ENCODE results near the gene ZNF101. TPM values are rescaled to one million over a fixed set of nuclear protein-coding genes. Genes with fewer than 3 reads are reported as not detected.

Gene ZNF101
- 3.6 and 9.1 TPM in 2 replicates for polyA plus RNA-seq

DNA sequence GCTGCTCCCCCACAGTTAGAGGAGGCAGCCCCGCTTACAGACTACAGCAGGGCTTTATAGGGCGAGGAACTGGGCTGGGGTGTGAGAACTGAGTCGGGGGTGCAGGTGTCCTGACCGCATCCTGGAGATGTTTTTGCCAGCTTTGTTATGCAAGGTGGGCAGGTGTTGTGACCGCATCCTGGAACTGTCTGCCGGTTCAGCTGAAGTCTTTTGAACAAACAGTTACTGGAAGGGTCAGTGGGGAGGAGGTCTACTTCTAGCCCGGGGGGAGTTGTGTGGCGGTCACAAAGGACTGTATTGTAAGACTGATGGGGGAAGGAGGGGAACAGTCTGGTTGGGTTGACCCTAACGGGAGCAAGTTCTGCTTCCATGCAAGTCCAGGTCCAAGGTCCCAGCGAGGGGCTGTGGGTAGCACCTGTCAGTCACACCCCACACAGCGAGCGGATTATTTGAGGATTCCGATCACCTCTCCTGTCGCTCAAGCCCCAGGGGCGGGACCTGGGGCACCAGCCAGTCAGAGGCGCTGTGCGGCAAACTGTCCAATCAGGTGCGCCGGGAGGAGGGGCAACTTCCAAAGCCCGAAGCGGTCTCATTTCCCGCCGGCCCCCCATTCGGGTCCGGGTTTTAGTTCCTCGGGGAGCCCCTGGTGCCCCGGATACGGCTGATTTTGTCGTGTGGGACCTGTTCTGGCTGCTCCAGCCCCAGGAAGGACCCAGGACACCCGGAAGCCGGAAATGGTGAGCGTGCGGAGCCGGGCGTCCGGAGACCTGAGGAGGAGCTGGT, at the start of gene ZNF101:
Gene ZNF101, plus strand, starts transcription at position 610 of the 783 bp plus-strand sequence. Its CDS starts 125 bp downstream, at position 735.

DNA sequence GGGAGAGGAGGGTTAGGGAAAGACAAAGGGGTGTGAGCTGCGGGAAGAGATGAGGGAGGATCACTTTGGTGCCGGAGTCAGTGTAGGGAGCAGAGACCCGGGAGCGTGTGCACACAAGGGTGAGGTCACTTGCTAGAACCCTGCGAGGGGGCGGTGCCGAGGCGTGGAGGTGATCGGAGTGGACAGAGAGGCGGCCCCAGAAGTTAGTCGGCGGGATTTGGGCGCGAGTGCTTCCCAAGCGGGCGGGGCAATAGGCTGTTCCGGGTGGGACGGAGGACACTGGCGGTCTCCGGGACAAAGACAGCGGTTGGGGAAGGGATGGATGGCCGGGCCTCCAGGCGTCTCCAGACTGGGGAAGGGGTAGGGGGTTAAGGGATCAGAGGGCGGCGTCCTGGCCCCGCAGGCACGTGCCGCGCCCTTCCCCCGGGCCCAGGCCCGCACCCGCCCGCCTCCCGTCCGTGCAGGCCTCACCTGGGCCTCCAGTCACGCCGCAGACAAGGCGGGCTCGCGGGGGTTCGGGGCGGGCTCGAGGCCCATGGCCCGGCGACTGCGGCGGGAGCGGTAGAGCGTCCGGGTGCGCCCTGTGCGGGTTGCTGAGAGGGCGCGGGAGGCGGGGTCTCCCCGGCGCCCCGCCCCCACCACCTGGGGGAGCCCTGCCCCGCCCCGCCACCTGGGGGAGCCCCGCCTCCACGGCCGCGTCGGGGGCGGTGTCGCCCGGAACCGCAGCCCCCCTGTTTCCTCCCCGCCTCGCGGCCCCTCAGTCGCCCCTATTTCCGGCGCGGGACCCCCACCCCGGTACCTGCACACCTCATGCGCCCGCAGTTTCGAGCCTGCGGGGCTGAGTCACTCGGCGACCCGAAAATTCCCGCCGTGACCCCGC, 40.8 kb upstream of the ZNF101 start, which contains the start of gene LPAR2:
Gene LPAR2, minus strand, starts transcription at position 600 of the 880 bp plus-strand sequence. CDS start 945 bp downstream, outside the sequence.

DNA sequence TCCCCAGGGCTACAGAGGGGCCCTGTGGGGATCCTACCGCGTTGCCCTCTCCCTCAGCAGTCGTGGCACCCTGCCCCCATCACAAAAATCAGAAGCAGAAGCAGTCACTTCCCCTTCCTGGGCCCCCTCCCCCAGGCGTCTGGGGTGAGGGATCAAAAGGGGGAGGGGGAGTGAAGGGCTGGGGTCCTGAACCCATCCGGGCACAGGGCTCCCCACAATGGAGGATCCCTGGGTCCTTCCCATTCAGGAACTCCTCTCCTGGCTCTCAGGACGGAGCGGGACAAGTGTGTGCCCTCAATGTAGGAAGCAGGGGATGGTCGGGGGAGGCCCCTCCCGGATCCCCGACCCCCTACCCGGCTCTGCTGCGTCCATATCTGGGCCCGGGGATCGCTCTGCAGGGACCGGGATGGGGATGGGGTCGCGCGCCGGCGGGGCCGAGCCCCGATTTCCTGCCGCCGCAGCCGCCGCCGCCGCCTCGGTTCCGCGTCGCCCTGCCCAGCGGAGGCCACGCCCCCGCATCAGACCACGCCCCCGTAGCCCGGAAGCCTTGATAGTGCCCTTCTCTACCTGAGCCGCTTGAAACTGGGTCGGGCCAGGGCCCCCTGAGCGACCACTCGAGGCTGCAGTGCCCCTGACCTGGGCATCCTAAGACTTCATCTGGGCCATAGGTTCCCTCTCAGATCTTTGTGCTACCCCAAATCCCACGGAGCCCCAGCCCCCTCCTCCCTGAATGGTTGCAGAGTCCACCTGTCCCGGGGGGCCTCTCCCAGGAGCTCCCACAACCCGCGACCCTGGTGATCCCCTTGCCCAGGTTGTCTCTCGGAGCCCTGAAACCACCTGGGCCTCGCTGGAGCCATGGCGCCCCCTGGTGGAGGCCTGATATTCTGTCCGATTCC, 25.2 kb upstream of the ZNF101 start, which contains the start of gene GMIP:
Gene GMIP, minus strand, starts transcription at position 500 of the 896 bp plus-strand sequence. Its CDS starts 128 bp downstream, at position 372.

DNA sequence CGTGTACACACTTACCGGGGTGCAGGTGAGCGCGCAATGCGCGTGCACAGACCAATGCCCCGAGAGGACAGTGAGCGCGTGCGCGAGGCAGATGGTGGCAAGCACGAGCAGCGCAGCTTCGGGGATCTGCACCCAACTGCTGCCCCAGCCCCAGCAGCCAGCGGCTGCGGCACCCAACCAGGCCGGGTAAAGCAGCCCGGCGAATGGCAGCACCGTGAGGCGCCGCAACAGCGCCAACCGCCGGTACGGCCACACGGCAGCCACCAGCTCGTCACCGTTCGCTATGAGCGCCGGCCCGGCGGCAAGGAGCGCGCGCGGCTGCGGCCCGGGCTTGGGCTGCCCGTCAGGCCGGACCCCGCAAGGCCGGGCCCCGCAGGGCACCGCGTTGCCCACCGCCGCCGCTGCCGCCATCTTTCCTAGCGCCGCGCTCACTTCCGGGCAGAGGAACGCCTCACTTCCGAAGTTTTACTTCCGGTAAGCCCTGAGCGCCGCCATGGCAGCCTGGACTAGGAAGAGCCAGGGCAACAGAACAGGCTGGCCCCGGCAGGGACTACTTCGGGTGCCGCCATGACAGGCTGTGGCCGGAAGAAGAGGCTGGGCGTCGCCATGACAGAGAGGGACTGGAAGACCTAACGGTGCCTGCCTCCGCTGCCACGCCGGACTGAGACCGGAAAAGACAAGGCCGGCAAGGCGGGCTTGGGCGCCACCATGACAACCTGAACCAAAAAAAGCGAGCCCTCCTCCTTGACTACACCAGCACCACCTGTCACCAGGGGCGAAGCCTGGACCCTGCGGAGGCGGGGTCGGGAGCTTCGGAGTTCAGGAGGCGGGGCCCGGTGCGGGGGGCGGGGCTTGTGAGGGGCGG, 5.2 kb upstream of the ZNF101 start, which contains the start of gene ATP13A1:
Gene ATP13A1, minus strand, starts transcription at position 421 of the 865 bp plus-strand sequence. Its CDS starts 10 bp downstream, at position 411.

DNA sequence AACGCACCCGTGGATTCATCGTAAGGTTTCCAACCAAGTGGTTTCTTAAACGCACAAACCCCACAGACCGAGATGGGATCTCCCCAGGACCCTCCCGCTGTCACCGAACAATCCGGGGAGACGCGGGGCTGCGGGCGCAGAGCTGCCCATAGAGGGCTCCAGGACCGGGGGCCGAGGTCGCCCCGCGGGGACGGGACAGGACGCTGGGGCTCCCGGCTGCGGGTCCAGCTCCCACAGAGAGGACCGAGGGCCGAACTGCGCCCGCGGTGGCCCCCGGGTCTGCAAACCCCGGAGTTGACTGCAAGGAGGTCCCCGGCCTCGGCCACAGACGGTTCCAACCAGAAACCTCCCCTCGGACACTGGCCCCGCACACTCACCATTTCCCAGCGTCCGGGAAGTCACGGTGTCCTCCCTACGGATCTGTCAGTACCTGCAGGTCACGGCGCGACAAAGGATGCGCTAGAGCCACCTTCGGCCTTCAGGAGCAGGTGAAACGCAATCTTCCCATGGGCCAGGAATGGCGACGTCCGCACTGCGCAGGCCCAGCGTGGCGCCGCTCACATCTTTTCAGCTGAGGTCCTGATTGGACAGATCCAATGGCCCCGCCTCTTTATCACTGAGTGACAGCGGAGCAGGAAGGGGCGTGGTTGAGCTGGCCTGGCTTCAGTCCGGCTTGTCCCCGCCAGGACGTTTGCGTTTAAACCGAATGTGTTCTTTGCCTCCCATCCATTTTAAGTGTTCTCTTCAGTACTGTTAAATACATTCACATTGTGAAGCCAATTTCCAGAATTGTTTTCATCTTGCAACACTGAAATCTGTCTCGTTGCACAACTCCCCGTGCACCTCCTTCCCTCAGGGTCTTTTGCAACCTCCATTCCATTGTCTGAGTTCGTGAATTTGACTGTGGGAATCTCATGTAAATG, 64.2 kb downstream of the ZNF101 start, which contains the start of gene ZNF14:
Gene ZNF14, minus strand, starts transcription at position 534 of the 923 bp plus-strand sequence. Its CDS starts 154 bp downstream, at position 380.

Other genes with a start within 250 kb of the ZNF101 start
- gene TSSK6, start 153.3 kb upstream of the ZNF101 start, polyA plus RNA-seq, result not detected in 2 replicates
- 897 and 952 TPM in 2 replicates for gene NDUFA13, start 152.6 kb upstream of the ZNF101 start, polyA plus RNA-seq
- 5.5 and 14.2 TPM in 2 replicates for gene YJEFN3, start 139.9 kb upstream of the ZNF101 start, polyA plus RNA-seq
- gene CILP2, start 130.6 kb upstream of the ZNF101 start, polyA plus RNA-seq, result not detected in 2 replicates
- gene PBX4, start 50.2 kb upstream of the ZNF101 start, polyA plus RNA-seq, result not detected in 2 replicates
- 0.40 TPM in 1 of 2 replicates, not detected in the other for gene LPAR2, start 40.6 kb upstream of the ZNF101 start, polyA plus RNA-seq
- gene GMIP, start 25.2 kb upstream of the ZNF101 start, polyA plus RNA-seq, result 0.09 and 0.11 TPM in 2 replicates
- gene ATP13A1, start 5.2 kb upstream of the ZNF101 start, polyA plus RNA-seq, result 4.0 and 5.4 TPM in 2 replicates
- 3.0 and 7.6 TPM in 2 replicates for gene ZNF14, start 64.3 kb downstream of the ZNF101 start, polyA plus RNA-seq
- 28.5 and 42.8 TPM in 2 replicates for gene ZNF506, start 152.9 kb downstream of the ZNF101 start, polyA plus RNA-seq
- gene ZNF253, start 197.0 kb downstream of the ZNF101 start, polyA plus RNA-seq, result 14.0 and 32.8 TPM in 2 replicates
- gene ZNF93, start 232.1 kb downstream of the ZNF101 start, polyA plus RNA-seq, result 2.1 and 8.5 TPM in 2 replicates